HCT116 (cell line): ENCODE results near the gene ACADSB. TPM values are rescaled to one million over a fixed set of nuclear protein-coding genes. Genes with fewer than 3 reads are reported as not detected.

ENCODE experiments used
- ATAC-seq: fragments of 200-7000 bp; cut with Tn5 transposase; 2 replicates; pipeline ENCODE4 v1.9.1; 2020; ENCODE audit warnings: mild to moderate bottlenecking, moderate library complexity
- BruUV-seq: library from RNA; stranded (reverse); fragments of 400-500 nt; replicated peaks from 2 replicates; lab custom pipeline; 2021; lab: Mats Ljungman, UMichigan
- CTCF ChIA-PET: fragments of 300-600 bp; sonication (Branson Sonifier 250); formaldehyde crosslinking; loops from one replicate; lab custom pipeline; 2021; ENCODE audit warnings: antibody characterized with exemption; lab: Charles Lee
- POLR2A ChIA-PET: fragments of 300-600, 350-600 bp; sonication (Branson Sonifier 250); formaldehyde crosslinking; loops from one replicate; lab custom pipeline; 2021; ENCODE audit warnings: antibody characterized with exemption; lab: Charles Lee
- RAD21 ChIA-PET, 2 experiments: fragments of 300-600 bp; sonication (Branson Sonifier 250); formaldehyde crosslinking; loops; one replicate each; lab custom pipeline; 2023; ENCODE audit warnings: low total read pairs in 2 of 2; ENCODE audit not compliant: uncharacterized antibody in 2 of 2, unreplicated experiment in 2 of 2, low non-redundant PET in 1 of 2; lab: Charles Lee
- DNase-seq: peaks from one replicate; pipeline ENCODE4 v3.0.0-alpha.2; 2010; ENCODE audit warnings: low read depth, low spot score
- H2AFZ ChIP-seq: fragments of 200-600 bp; shearing (Covaris generic), sonication (generic); 2 replicates; pipeline ENCODE4 v1.6.1; 2017; ENCODE audit warnings: low read depth, mixed run types, mixed read lengths, antibody characterized with exemption, low read length; ENCODE audit not compliant: poor library complexity, severe bottlenecking
- H3K27ac ChIP-seq: 2 replicates; pipeline ENCODE4 v1.5.1; 2012; ENCODE audit warnings: low read depth, low read length
- H3K27me3 ChIP-seq: fragments of 200-600 bp; sonication (generic); 2 replicates; pipeline ENCODE4 v1.6.1; 2016; ENCODE audit warnings: mixed run types, low read length, mixed read lengths; ENCODE audit not compliant: insufficient read depth
- H3K36me3 ChIP-seq, 2 experiments: fragments of 200-500 bp in 1 of 2; fragments of 200-600 bp in 1 of 2; sonication (Bioruptor generic) in 1 of 2; sonication (generic) in 1 of 2; 2 replicates each; pipeline versions ENCODE4 v1.5.1 to v1.6.1; 2014 to 2016; ENCODE audit warnings: low read length in 2 of 2, inconsistent platforms in 1 of 2, mixed read lengths in 1 of 2, mixed run types in 1 of 2; ENCODE audit not compliant: insufficient read depth in 2 of 2, control insufficient read depth in 1 of 2
- H3K4me1 ChIP-seq, 2 experiments: fragments of 200-600 bp in 1 of 2; sonication (generic) in 1 of 2; 2 replicates each; pipeline versions ENCODE4 v1.5.1 to v1.6.1; 2012 to 2017; ENCODE audit warnings: low read length in 2 of 2, inconsistent platforms in 1 of 2, mild to moderate bottlenecking in 1 of 2, mixed read lengths in 1 of 2, mixed run types in 1 of 2, moderate library complexity in 1 of 2; ENCODE audit not compliant: insufficient read depth in 2 of 2, control insufficient read depth in 1 of 2
- H3K4me2 ChIP-seq: fragments of 200-600 bp; sonication (generic); 2 replicates; pipeline ENCODE4 v1.6.1; 2017; ENCODE audit warnings: mixed run types, low read length, mixed read lengths
- H3K4me3 ChIP-seq, 2 experiments: fragments of 200-600 bp in 1 of 2; sonication (generic) in 1 of 2; replicated peaks in 1 of 2; 2 replicates each; pipeline ENCODE4 v1.5.1; 2011 to 2016; ENCODE audit warnings: low read length in 2 of 2, control low read depth in 1 of 2, low read depth in 1 of 2, mild to moderate bottlenecking in 1 of 2, mixed read lengths in 1 of 2, mixed run types in 1 of 2
- H3K79me2 ChIP-seq: fragments of 200-600 bp; sonication (generic); 2 replicates; pipeline ENCODE4 v1.6.1; 2017; ENCODE audit warnings: mild to moderate bottlenecking, mixed run types, low read length, moderate library complexity, mixed read lengths; ENCODE audit not compliant: insufficient read depth
- H3K9ac ChIP-seq: fragments of 200-600 bp; sonication (generic); 2 replicates; pipeline ENCODE4 v1.6.1; 2016; ENCODE audit warnings: low read length, mixed read lengths
- H3K9me2 ChIP-seq: fragments of 200-600 bp; sonication (generic), shearing (Covaris generic); 2 replicates; pipeline ENCODE4 v1.6.1; 2017; ENCODE audit warnings: mixed run types, mild to moderate bottlenecking, moderate library complexity; ENCODE audit not compliant: insufficient read depth
- H3K9me3 ChIP-seq, 2 experiments: fragments of 200-500 bp in 1 of 2; fragments of 200-600 bp in 1 of 2; sonication (Bioruptor generic) in 1 of 2; sonication (generic) in 1 of 2; 2 replicates each; pipeline ENCODE4 v1.6.1; 2014 to 2017; ENCODE audit warnings: low read length in 2 of 2, mixed read lengths in 2 of 2, inconsistent platforms in 1 of 2, low read depth in 1 of 2, mild to moderate bottlenecking in 1 of 2, mixed run types in 1 of 2, moderate library complexity in 1 of 2; ENCODE audit not compliant: control insufficient read depth in 1 of 2, insufficient read depth in 1 of 2
- H4K20me1 ChIP-seq: fragments of 200-600 bp; sonication (generic), shearing (Covaris generic); 2 replicates; pipeline ENCODE4 v1.6.1; 2017; ENCODE audit warnings: mixed run types, mild to moderate bottlenecking, moderate library complexity; ENCODE audit not compliant: insufficient read depth
- CBX3 ChIP-seq: IDR thresholded peaks from 2 replicates; pipeline ENCODE4 v1.6.1; 2012; ENCODE audit warnings: low read depth
- EGR1 ChIP-seq: IDR thresholded peaks from 2 replicates; pipeline ENCODE4 v1.6.1; 2012; ENCODE audit warnings: low read depth
- EZH2phosphoT487 ChIP-seq: fragments of 200-600 bp; IDR thresholded peaks from 2 replicates; pipeline ENCODE4 v1.6.1; 2018; ENCODE audit warnings: antibody characterized with exemption, borderline replicate concordance
- POLR2A ChIP-seq: IDR thresholded peaks from 2 replicates; pipeline ENCODE4 v1.7.0; 2011; ENCODE audit warnings: borderline replicate concordance; ENCODE audit not compliant: insufficient read depth, insufficient read length; ENCODE audit errors: extremely low read depth
- POLR2AphosphoS5 ChIP-seq: IDR thresholded peaks from 2 replicates; pipeline ENCODE4 v1.6.1; 2011; ENCODE audit warnings: mild to moderate bottlenecking, low read depth, low read length, moderate library complexity
- RAD21 ChIP-seq: IDR thresholded peaks from 2 replicates; pipeline ENCODE4 v1.6.1; 2012; ENCODE audit warnings: low read depth, mild to moderate bottlenecking
- SP1 ChIP-seq: IDR thresholded peaks from 2 replicates; pipeline ENCODE4 v1.6.1; 2012; ENCODE audit warnings: low read depth
- YY1 ChIP-seq: IDR thresholded peaks from 2 replicates; pipeline ENCODE4 v1.6.1; 2011; ENCODE audit warnings: low read length, low read depth, moderate library complexity, mild to moderate bottlenecking; ENCODE audit not compliant: insufficient replicate concordance; ENCODE audit errors: extremely low read depth
- intact Hi-C: fragments of 100-400 bp; cut with micrococcal nuclease; formaldehyde crosslinking; loops from 2 replicates; pipeline ENCODE4 v1.10.0; 2022
- total RNA-seq: library from RNA; stranded (reverse); gene quantifications from one replicate; pipeline ENCODE4 v1.2.1, GENCODE V29; 2021; ENCODE audit not compliant: unreplicated experiment
- TF ChIP-seq, protein P1 (sequence below), 3 experiments: fragments of 200-600 bp in 1 of 3; sonication (generic) in 1 of 3; IDR thresholded peaks in 2 of 3; conservative IDR thresholded peaks in 1 of 3; 2 replicates each; pipeline ENCODE4 v1.5.1; 2012 to 2017; ENCODE audit warnings: low read depth in 2 of 3, low read length in 2 of 3, antibody characterized with exemption in 1 of 3, borderline replicate concordance in 1 of 3, control low read depth in 1 of 3, mild to moderate bottlenecking in 1 of 3, mixed read lengths in 1 of 3, mixed run types in 1 of 3, moderate library complexity in 1 of 3; ENCODE audit not compliant: insufficient read depth in 1 of 3
- TF ChIP-seq, protein P2 (sequence below): IDR thresholded peaks from 2 replicates; pipeline ENCODE4 v1.6.1; 2011; ENCODE audit warnings: mild to moderate bottlenecking, low read length, moderate library complexity; ENCODE audit not compliant: insufficient replicate concordance; ENCODE audit errors: extremely low read depth

Gene ACADSB
- total RNA-seq, 1 experiment from 2014 or later = 33.3 TPM

DNA sequence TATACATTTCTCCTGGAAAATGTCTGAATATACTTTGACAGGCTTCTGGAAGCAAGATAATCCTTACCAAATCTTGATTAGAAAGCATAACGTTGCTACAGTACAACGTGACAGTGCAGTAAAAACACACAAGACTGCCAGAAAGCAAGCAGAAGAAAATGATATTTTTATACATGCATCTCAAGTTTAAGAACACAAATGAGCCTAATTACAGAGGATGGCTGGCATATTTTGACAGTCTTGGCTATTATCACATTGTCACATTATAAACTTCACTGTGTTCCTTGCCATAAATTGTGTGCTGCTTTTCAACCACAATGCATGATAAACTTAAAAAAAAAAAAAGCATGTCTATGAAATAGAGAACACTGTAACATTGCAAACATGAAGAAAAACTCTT is 4.5 kb upstream of the ACADSB start:
- no peaks in the 10 kb centered on the region for H4K20me1 ChIP-seq
- H3K9ac ChIP-seq = no peak overlapping the region
- POLR2A ChIA-PET = no interaction called here
- peaks cover 83% of the 10 kb centered on the region for H3K79me2 ChIP-seq
- no peak overlapping the region for H3K4me3 ChIP-seq
- intact Hi-C loops = no loop called here
- H3K27me3 ChIP-seq = no peaks in the 10 kb centered on the region
- no peak overlapping the region for H2AFZ ChIP-seq
- H3K4me1 ChIP-seq = peaks cover 7% of the 10 kb centered on the region in 2 experiments; a peak in 3 of 4 replicates
- no peak for TF ChIP-seq EZH2phosphoT487
- TF ChIP-seq, protein P1, sequence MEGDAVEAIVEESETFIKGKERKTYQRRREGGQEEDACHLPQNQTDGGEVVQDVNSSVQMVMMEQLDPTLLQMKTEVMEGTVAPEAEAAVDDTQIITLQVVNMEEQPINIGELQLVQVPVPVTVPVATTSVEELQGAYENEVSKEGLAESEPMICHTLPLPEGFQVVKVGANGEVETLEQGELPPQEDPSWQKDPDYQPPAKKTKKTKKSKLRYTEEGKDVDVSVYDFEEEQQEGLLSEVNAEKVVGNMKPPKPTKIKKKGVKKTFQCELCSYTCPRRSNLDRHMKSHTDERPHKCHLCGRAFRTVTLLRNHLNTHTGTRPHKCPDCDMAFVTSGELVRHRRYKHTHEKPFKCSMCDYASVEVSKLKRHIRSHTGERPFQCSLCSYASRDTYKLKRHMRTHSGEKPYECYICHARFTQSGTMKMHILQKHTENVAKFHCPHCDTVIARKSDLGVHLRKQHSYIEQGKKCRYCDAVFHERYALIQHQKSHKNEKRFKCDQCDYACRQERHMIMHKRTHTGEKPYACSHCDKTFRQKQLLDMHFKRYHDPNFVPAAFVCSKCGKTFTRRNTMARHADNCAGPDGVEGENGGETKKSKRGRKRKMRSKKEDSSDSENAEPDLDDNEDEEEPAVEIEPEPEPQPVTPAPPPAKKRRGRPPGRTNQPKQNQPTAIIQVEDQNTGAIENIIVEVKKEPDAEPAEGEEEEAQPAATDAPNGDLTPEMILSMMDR (IDR thresholded peaks at IDR 0.05 in 2 of 3, conservative IDR thresholded peaks at IDR 0.05 in 1 of 3; ENCODE audit: borderline replicate concordance in 1 of 3, insufficient read depth in 1 of 3, low read depth in 2 of 3, low read length in 2 of 3) = no peak
- TF ChIP-seq YY1 = no peak
- no peak for TF ChIP-seq RAD21
- TF ChIP-seq, protein P2, sequence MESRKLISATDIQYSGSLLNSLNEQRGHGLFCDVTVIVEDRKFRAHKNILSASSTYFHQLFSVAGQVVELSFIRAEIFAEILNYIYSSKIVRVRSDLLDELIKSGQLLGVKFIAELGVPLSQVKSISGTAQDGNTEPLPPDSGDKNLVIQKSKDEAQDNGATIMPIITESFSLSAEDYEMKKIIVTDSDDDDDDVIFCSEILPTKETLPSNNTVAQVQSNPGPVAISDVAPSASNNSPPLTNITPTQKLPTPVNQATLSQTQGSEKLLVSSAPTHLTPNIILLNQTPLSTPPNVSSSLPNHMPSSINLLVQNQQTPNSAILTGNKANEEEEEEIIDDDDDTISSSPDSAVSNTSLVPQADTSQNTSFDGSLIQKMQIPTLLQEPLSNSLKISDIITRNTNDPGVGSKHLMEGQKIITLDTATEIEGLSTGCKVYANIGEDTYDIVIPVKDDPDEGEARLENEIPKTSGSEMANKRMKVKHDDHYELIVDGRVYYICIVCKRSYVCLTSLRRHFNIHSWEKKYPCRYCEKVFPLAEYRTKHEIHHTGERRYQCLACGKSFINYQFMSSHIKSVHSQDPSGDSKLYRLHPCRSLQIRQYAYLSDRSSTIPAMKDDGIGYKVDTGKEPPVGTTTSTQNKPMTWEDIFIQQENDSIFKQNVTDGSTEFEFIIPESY = no peak
- no peak for TF ChIP-seq EGR1
- TF ChIP-seq POLR2A = no peak
- no peak for TF ChIP-seq POLR2AphosphoS5
- no peak for TF ChIP-seq CBX3
- TF ChIP-seq SP1 = no peak
- no peaks in the 10 kb centered on the region for H3K36me3 ChIP-seq
- ATAC-seq = no peak
- H3K27ac ChIP-seq = no peak overlapping the region
- no TSS peak for BruUV-seq
- CTCF ChIA-PET = no interaction called here
- H3K9me3 ChIP-seq = no peaks in the 10 kb centered on the region
- H3K4me2 ChIP-seq = no peak overlapping the region
- RAD21 ChIA-PET = no interaction called here
- no peaks in the 10 kb centered on the region for H3K9me2 ChIP-seq
- no peak for DNase-seq
